DMS79 (cell line): ENCODE measurements around the gene CLCN6.

Source experiments
- DNase-seq: peaks from one replicate; lab custom pipeline; 2025; lab: John Stamatoyannopoulos, UW

The CLCN6 gene

DNA sequence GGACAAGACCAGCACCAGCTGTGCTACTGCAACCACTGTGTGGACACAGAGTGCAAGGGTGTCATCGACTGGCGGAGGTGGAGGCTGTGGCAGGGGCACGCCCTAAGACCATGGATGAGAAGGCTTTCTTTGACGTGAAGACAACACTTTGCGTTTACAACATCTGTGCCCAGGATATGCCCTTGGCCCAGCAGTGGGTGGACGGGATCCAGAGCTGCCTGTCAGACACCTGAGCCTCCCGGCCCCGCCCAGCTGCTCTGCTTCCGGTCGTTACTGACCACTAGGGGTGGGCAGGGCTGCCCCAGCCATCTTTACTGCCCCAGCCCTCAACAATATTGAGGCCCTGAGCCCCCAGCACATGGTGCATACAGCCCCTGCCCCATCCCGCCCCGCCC is 74.2 kb downstream of the CLCN6 start:
- no peak for DNase-seq

DNA sequence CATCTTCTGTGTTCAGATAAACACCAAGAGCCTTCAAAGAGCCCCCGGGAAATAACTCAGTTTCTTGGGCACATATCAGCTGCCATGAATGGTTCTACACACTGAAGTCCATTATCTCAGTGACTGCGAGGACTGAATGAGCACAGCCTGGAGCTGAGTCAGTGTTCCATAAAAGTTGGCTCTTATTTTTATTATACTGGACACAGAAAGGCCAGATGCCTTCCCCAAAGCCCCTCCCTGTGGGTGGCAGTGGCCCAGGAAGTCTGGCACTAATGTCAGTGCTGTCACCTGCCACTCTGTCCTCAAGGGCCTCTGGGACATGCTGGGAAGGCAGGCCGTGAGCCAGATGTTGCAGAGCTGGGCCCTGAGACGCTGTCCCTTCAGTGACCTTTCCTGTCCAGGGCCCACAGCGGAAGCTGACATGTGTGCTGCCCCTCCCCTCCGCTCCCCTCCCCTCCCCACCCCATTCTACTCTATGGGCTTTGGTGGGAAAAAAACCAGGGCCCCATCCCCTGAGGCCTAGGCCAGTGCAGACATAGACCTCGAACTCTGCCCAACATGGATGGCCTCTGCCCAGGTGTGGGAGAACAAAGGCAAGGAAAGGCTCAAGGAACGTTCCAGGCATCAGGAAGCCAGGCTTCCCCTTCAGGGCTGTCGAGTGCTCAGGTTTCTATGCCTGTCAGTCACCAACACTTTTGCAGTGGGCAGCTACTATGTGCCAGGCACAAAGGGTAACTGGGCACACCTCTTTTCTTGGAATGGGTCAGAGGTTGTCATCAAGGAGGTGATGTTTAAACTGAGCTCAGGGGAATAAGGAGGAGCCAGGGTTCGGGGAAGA is 75.1 kb downstream of the CLCN6 start:
- peak; percentile 41 for DNase-seq

DNA sequence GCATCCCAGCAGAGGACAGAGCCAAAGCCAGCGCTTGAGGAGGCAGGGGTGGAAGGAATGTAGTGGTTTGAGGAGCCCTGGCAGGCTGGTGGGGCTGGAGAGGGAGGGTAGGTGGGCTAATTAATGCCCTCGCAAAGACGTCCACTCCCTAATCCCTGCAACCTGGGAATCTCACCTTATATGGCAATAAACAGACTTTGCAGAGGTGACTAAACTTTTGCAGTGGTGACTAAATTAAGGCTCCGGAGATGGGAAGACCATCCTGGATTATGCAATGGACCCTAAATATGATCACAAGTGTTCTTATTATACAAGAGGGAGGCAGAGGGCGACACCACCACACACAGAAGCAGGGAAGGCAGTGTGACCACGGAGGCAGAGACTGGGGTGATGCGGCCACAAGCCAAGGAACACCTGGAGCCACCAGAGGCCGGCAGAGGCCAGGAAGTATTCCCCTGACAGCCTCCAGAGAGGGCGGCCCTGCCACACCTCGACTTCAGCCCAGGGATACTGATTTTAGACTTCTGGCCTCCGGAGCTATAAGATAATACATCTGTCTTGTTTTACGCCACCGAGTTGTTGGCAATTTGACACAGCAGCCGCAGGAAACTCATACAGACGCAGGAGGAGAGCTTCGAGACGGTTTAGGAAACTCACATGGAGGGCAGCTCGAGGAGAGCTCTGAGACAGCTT is 75.9 kb downstream of the CLCN6 start:
- no peak for DNase-seq

DNA sequence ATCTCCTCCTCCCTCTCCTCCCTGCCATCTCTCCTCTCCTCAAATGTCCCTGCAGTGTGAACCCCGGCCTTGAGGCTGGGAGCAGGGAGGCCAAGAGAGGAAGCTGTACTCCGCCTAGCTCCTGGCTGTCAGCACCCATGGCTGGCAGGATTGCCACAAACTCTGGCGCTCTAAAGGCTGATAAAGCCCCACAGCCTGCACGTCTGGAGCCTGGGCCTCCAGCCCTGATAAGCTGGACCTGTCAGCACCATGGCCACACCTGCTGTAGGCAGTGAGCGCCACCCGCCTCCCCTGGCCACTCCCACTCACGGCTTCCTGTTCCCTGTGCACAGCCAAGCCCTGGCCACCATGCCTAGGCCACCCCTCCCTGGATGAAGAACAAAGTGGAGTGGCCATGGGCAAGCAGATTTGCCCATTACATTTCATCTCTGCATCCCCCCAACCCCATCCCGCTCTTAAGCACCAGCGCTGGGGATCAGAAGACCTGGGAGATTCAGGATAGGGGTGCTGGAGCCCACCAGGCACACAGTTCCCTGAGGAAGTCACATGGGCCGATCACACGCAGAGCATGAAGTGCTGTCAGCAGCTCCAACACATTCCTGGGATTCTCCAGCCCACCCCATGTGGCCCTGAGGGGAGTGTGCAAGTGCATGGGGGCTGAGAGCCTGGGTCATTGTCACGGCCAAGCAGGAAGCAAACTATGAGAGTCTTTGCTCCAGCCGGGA is 77.0 kb downstream of the CLCN6 start:
- no peak for DNase-seq

DNA sequence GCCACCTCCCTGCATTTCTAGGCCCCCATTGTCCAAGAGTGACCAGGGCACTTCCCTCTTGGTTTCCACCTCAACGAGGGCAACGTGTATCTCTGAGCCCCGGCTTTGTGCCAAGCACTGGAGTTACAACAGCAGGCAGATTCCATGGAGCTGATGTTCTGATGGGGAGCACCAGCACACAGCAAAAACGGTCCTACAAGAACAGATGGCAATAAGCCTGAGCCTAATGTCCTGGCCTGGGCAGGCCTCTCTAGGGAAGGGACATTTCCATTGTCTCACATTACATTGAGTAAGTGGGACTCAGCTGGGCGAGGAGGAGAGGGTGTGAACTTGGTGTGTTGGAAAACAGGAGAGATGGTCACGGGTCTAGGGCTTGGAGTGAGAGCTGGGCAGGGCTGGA is 79.9 kb downstream of the CLCN6 start:
- DNase-seq = no peak

DNA sequence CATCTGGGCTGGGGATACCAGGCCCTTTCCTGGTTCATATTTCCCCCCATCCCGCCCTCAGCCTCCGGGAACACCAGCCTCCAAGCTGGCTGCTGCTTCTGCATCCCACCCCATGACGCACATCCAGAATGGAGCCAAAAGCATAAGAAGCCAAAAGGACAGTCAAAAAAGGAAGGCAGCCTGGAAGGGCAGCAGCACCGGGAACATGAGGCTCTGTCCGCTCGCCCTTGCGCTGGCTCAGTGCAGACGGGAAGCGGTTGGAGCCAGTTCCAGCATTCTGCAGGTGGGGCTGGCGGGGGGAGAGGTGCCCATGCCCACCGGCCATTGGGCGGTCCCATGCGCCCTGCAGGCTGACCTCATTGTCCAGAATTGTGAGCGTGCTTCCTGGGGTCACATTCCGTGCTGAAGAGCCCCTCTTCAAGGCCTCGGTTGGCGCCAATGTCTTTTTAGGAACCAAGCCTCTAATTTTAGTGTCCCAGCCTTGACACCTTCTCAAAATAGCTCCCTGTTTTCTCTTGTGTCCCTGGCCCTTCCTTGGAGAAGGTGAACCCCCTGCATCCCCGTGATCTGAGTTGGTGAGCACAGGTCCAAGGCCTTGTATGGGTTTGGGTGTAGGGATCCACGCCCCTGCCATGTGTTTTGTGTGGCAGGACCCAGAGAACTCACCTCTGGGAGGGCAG is 81.1 kb downstream of the CLCN6 start:
- no peak for DNase-seq

DNA sequence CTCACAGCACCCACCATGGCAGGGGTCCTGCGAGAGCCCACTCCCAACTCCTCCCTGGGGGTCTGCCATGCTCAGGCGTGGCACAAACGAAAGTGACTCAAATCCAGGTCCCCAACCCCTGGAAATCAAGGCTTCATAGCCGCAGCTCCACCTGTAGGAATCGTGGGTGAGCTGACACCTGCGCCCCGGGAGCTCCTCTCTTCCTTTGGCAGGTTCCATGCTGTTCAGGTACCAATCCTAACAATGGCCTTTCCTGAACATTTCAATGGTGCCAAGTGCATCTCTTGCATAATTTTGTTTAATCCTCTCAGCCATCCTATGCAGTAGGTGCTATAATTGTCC is 81.6 kb downstream of the CLCN6 start:
- no peak for DNase-seq

DNA sequence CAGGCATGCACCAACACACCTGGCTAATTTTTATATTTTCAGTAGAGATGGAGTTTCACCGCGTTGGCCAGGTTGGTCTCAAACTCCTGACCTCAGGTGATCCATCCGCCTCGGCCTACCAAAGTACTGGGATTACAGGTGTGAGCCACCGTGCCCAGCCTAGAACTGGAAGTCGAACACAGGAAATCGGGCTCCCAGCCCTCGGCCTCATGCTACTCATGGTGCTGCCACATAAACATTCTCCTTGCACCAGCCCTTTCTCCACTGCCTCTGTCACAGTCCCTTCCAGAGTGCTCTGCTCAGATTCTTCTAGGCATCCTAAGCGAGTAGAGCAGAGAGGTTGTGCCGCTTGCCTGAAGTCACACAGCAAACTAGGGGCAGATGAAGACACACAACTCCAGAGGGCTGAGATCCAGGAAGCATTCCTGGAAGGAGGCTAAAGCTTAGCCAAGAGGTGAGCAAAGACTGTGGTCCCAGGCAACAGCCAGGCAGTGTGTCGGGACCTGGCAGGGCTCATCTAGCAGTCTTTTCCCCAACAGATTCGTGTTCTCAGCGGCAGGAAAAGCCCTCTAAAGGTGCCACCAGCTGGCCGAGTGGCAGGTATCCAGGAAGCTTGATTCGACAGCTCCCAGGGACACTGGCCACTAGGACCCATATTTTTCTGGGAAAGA is 82.3 kb downstream of the CLCN6 start:
- DNase-seq = no peak

DNA sequence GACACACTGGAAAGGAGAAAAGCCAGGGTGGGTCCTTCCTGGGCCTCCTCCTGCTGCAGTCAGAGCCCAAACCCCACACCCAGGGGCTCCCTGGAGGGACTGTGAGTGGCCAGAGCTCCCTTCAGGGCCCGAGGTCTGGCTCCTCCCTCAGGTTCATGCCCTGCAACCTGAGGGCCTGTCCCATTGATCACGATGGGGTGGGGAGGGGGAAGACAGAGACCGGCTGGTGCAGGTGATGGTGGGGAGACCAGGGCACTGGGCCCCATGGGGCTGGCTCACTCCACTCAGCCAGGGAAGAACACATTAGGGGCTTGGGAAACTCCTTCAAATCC is 82.9 kb downstream of the CLCN6 start:
- DNase-seq = no peak

DNA sequence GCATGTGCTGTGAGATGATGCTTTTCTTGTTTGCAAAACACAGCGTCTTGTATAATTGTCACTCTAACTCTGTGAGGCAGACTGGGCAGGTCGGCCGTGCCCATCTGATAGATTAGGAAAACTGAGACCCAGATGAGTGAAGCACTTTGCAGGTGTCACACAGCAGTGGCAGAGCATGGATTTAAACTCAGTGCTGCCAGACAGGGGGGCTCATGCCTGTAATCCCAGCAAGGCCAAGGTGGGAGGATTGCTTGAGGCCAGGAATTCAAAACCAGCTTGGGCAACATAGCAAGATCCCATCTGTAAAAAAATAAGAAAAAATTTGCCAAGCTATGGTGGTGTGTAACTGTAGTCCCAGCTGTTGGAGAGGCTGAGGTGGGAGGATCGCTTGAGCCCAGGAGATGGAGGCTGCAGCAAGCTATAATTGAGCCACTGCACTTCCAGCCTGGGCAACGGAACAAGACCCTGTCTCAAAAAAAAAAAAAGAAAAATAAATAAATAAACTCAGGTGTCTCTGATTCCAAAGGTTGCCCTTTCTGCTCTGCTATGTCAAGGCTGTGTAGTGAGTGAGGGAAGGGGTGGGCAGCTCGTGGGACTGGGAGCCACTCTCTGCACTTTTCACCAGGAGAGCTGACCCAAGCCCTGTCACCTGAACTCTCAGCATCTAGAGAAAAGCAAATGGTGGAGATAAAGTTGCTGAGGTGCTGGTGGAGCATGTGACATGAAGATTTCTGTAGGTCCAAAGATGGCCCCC is 85.6 kb downstream of the CLCN6 start:
- DNase-seq = no peak
